Sigmoid colon (tissue), 7 donors: Measurements from ENCODE around the gene TM9SF4. TPM values are rescaled to one million over a fixed set of nuclear protein-coding genes. Genes with fewer than 3 reads are reported as not detected.

Experiments
- DNase-seq: peaks from one replicate; pipeline ENCODE4 v3.0.0-alpha.2; 2019
- H3K27ac ChIP-seq, 4 donors: fragments of 200-600 bp; sonication (generic); one replicate each; pipeline ENCODE4 v1.5.1; 2016 to 2019; ENCODE audit warnings: mild to moderate bottlenecking in 1 of 4
- H3K27me3 ChIP-seq, 3 donors: fragments of 200-600 bp; sonication (generic); one replicate each; pipeline ENCODE4 v1.5.1; 2019; ENCODE audit warnings: mild to moderate bottlenecking in 1 of 3
- H3K36me3 ChIP-seq, 4 donors: fragments of 200-600 bp; sonication (generic); one replicate each; pipeline ENCODE4 v1.5.1; 2016 to 2019
- H3K4me1 ChIP-seq, 4 donors: fragments of 200-600 bp; sonication (generic); one replicate each; pipeline ENCODE4 v1.5.1; 2017 to 2019
- H3K4me3 ChIP-seq, 4 donors: fragments of 200-600 bp; sonication (generic); one replicate each; pipeline ENCODE4 v1.5.1; 2017 to 2019; ENCODE audit warnings: mild to moderate bottlenecking in 2 of 4, moderate library complexity in 1 of 4
- H3K9me3 ChIP-seq, 4 donors: fragments of 200-600 bp in 3 of 4; sonication (generic) in 3 of 4; one replicate each; pipeline versions ENCODE4 v1.5.1 to v1.6.1; 2013 to 2019
- CTCF ChIP-seq, 4 experiments: fragments of 450-650 bp in 3 of 4; fragments of 200-600 bp in 1 of 4; IDR thresholded peaks; one replicate each; pipeline ENCODE4 v1.5.1; 2016 to 2019; ENCODE audit warnings: antibody characterized with exemption in 4 of 4, mild to moderate bottlenecking in 3 of 4, moderate library complexity in 2 of 4
- EP300 ChIP-seq, 4 donors: sonication (generic); formaldehyde crosslinking; IDR thresholded peaks; one replicate each; pipeline ENCODE4 v1.6.1; 2017; ENCODE audit warnings: antibody characterized with exemption in 4 of 4
- POLR2A ChIP-seq, 2 donors: fragments of 450-650 bp; IDR thresholded peaks; one replicate each; pipeline ENCODE4 v1.6.1; 2016; ENCODE audit warnings: antibody characterized with exemption in 2 of 2, mild to moderate bottlenecking in 2 of 2, moderate library complexity in 2 of 2
- POLR2AphosphoS5 ChIP-seq, 4 donors: sonication (generic); formaldehyde crosslinking; IDR thresholded peaks; one replicate each; pipeline ENCODE4 v1.6.1; 2017; ENCODE audit warnings: antibody characterized with exemption in 4 of 4
- WGBS, 2 donors: extraction: QIAGEN DNeasy Blood & Tissue Kit; methylation state at CpG; one replicate each; pipeline ENCODE4 v1.1.7; 2013; 5-methylcytosine and 5-hydroxymethylcytosine counted together
- intact Hi-C: fragments of 100-400 bp; cut with DNase I; formaldehyde crosslinking; loops from one replicate; pipeline ENCODE4 v1.15.1; 2023
- polyA plus RNA-seq, 3 donors: library from polyadenylated mRNA; stranded (reverse); fragments of 200-250 nt; gene quantifications; one replicate each; pipeline ENCODE4 v1.2.3, GENCODE V29; 2013
- total RNA-seq, 4 donors: library from RNA; depleted of rRNA; stranded (reverse); fragments of >200 nt; gene quantifications; one replicate each; pipeline ENCODE4 v1.1.0, GENCODE V29; 2016
- donor health status: healthy with polysubstance abuse.
- donor health status: Bipolar disorder and iron deficiency.
- donor health status: healthy.

TM9SF4 gene
- total RNA-seq (10 to 100 TPM; 15.3 to 24.0 (median 19.1) TPM), polyA plus RNA-seq (10 to 100 TPM in 1 of 3 donors, 1 to 10 TPM in 2; 6.6 to 38.3 (median 9.0) TPM)

GRCh38 chr20:32109392-32110172 lies at the start of gene TM9SF4:
Gene TM9SF4, plus strand, starts transcription at chr20:32109714. Its CDS starts 27 bp downstream, at chr20:32109741.
- H3K27me3 ChIP-seq = no peaks in the 10 kb centered on the region
- H3K36me3 ChIP-seq = no peaks in the 10 kb centered on the region
- peak; percentile 95 for DNase-seq
- peaks cover 0 to 27% (median 22%) of the 10 kb centered on the region in 4 donors for H3K4me1 ChIP-seq
- peak within 1 kb of the TSS; percentile 94 to 95 (median 95) for H3K27ac ChIP-seq
- peak within 1 kb of the TSS; percentile 65 to 95 (median 82) for H3K4me3 ChIP-seq
- intact Hi-C loops = loop anchor here (5.0 kb wide), 1 partner anchor 98 kb away; the partner anchor contains the start of genes PLAGL2 and POFUT1
- TF ChIP-seq POLR2A (IDR thresholded peaks at IDR 0.05) = peak; percentile 56 to 63
- peak; percentile 64 to 84 (median 74) for TF ChIP-seq POLR2AphosphoS5 (IDR thresholded peaks at IDR 0.05)
- no peak for TF ChIP-seq CTCF (IDR thresholded peaks at IDR 0.05)
- TF ChIP-seq EP300 (IDR thresholded peaks at IDR 0.05) = no peak
- WGBS, 2 donors = 0 to 1% methylated on average over 38 of the region's 38 CpGs
- no peaks in the 10 kb centered on the region for H3K9me3 ChIP-seq

GRCh38 chr20:32062776-32063170 lies 46.7 kb upstream of the TM9SF4 start:
- Histone ChIP-seq H3K4me1 (no peaks in the 10 kb centered on the region), H3K27ac (no peak overlapping the region), H3K4me3 (no peak overlapping the region), H3K36me3 (no peaks in the 10 kb centered on the region), H3K27me3 (peaks cover 0 to 38% (median 0%) of the 10 kb centered on the region in 3 donors), H3K9me3 (no peaks in the 10 kb centered on the region)
- peak; percentile 78 for DNase-seq
- intact Hi-C loops = no loop called here
- TF ChIP-seq EP300 (IDR thresholded peaks at IDR 0.05) (no peak), POLR2AphosphoS5 (IDR thresholded peaks at IDR 0.05) (no peak), POLR2A (IDR thresholded peaks at IDR 0.05) (no peak), CTCF (IDR thresholded peaks at IDR 0.05) (no peak)
- WGBS, 2 donors = 40 to 56% methylated on average over 4 of the region's 4 CpGs

- peaks cover 0 to 37% (median 0%) of the 10 kb centered on the region in 3 donors for H3K27me3 ChIP-seq
- H3K4me3 ChIP-seq = no peak overlapping the region
- no peaks in the 10 kb centered on the region for H3K9me3 ChIP-seq
- no peak for DNase-seq
- H3K4me1 ChIP-seq = no peaks in the 10 kb centered on the region
- intact Hi-C loops = no loop called here
- TF ChIP-seq EP300 (IDR thresholded peaks at IDR 0.05) = no peak
- no peak for TF ChIP-seq POLR2AphosphoS5 (IDR thresholded peaks at IDR 0.05)
- no peak for TF ChIP-seq CTCF (IDR thresholded peaks at IDR 0.05)
- no peak for TF ChIP-seq POLR2A (IDR thresholded peaks at IDR 0.05)
- H3K36me3 ChIP-seq = no peaks in the 10 kb centered on the region
- H3K27ac ChIP-seq = peak overlapping the region in 1 of 4 donors; percentile 20
- WGBS, 2 donors = 67 to 72% methylated on average over 4 of the region's 4 CpGs
Observed at GRCh38 chr20:32063695-32064094, 45.8 kb upstream of the TM9SF4 start.

- Histone ChIP-seq H3K27me3 (peaks cover 0 to 34% (median 0%) of the 10 kb centered on the region in 3 donors), H3K9me3 (no peaks in the 10 kb centered on the region), H3K4me1 (no peaks in the 10 kb centered on the region), H3K27ac (no peak overlapping the region), H3K36me3 (no peaks in the 10 kb centered on the region), H3K4me3 (no peak overlapping the region)
- WGBS, 2 donors = 79 to 80% methylated on average over 7 of the region's 7 CpGs
- no peak for DNase-seq
- TF ChIP-seq POLR2AphosphoS5 (IDR thresholded peaks at IDR 0.05) (no peak), EP300 (IDR thresholded peaks at IDR 0.05) (no peak), POLR2A (IDR thresholded peaks at IDR 0.05) (no peak), CTCF (IDR thresholded peaks at IDR 0.05) (no peak)
- intact Hi-C loops = no loop called here
Observed at GRCh38 chr20:32064667-32065066, 44.8 kb upstream of the TM9SF4 start.
